ENCODE data around the gene FOXO3.

FOXO3 gene

GRCh38 chr6:108714766-108715414 is 154.2 kb downstream of the FOXO3 start:
- no peak for DNase-seq (ENCODE audit: low read depth)
- H3K4me3 ChIP-seq (ENCODE audit: control insufficient read depth, low read depth, low read length): no peak overlapping the region
- peak; percentile 22 for TF ChIP-seq CTCF (IDR thresholded peaks at IDR 0.05; ENCODE audit: control insufficient read depth, insufficient read depth, low read depth, low read length, missing control alignments)

- DNase-seq (ENCODE audit: low read depth): no peak
- no peak for TF ChIP-seq CTCF (IDR thresholded peaks at IDR 0.05; ENCODE audit: control insufficient read depth, insufficient read depth, low read depth, low read length, missing control alignments)
- no peak overlapping the region for H3K4me3 ChIP-seq (ENCODE audit: control insufficient read depth, low read depth, low read length)
These were observed 155.1 kb downstream of the FOXO3 start for GRCh38 chr6:108715832-108716231.

DNA sequence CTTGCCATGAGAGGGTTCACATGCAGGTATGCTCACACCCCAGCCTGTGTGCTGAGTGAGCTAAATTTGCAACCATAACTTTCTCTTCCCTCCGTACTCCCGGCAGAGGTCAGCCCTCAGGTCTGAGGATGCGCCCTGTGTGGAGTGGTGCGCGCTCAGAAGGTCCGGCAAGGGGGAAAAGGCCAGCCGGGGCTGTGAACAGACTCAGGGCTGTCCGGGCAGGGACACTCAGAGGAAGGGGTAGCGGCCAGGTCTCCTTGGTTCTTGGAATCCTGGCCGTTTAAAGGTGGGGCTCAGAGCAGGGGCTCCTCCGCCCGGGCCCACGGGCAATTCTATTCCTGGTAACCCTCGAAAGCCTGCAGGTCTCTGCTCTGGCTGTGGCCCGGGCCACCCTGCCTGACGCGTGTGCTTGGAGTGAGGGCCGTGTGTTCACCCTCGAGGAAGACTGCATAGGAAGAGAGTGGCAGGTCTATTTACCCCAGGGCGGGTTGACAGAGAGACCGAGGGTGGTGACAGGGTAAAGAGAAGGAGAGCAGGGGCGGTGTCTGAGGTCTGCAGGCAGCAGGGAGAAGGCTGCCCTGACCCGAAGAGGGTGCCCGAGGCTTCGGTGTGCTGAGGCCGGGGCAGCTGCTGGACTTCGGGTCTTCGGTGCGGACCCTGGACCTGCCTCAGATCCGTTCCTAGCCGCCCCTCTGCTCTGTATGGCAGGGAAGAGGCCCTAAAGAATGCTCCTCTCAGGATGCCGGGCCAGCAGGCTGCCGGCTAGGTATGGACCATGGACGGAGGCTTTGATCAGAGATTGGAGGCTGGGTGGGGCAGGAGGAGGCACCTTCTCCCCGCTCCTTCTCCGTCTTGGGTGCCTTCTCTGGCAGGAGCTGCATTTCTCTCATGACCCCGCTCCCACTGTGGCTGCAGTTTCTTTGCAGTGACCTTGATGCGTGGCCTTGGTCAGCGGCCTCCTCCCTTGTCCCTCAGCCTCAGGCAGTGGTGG is 156.4 kb downstream of the FOXO3 start:
- TF ChIP-seq CTCF (IDR thresholded peaks at IDR 0.05; ENCODE audit: control insufficient read depth, insufficient read depth, low read depth, low read length, missing control alignments): no peak
- H3K4me3 ChIP-seq (ENCODE audit: control insufficient read depth, low read depth, low read length): no peak overlapping the region
- no peak for DNase-seq (ENCODE audit: low read depth)

DNA sequence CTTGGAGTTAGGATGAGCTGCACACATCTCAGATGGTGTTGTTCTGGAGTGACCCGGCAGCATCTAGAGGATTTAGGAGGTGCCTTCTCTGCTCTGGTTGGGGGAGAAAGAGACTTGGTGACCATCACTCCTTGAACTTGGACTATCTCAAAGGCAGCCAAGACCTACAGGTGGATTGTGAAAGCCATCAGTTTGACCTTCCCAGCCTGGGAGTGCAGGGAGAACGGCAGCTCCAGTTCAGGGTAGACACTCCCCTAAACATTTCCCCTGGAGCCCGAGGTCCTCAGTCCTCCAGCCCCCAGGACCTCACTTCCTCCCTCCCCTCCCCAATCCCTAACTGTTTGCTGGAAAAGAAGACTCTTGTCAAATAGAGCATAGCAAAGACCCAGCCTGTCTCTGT is 158.8 kb downstream of the FOXO3 start:
- no peak for TF ChIP-seq CTCF (IDR thresholded peaks at IDR 0.05; ENCODE audit: control insufficient read depth, insufficient read depth, low read depth, low read length, missing control alignments)
- H3K4me3 ChIP-seq (ENCODE audit: control insufficient read depth, low read depth, low read length): no peak overlapping the region
- DNase-seq (ENCODE audit: low read depth): no peak

- TF ChIP-seq CTCF (IDR thresholded peaks at IDR 0.05; ENCODE audit: control insufficient read depth, insufficient read depth, low read depth, low read length, missing control alignments): no peak
- H3K4me3 ChIP-seq (ENCODE audit: control insufficient read depth, low read depth, low read length): no peak overlapping the region
- DNase-seq (ENCODE audit: low read depth): no peak
These were observed 160.1 kb downstream of the FOXO3 start for GRCh38 chr6:108720827-108721226.

- no peak for TF ChIP-seq CTCF (IDR thresholded peaks at IDR 0.05; ENCODE audit: control insufficient read depth, insufficient read depth, low read depth, low read length, missing control alignments)
- no peak overlapping the region for H3K4me3 ChIP-seq (ENCODE audit: control insufficient read depth, low read depth, low read length)
- no peak for DNase-seq (ENCODE audit: low read depth)
These were observed 160.6 kb downstream of the FOXO3 start for GRCh38 chr6:108721286-108721685.

Measured in AG09309 (cell line).